Ovary (tissue), 3 donors: ENCODE measurements around the gene EDIL3.

ENCODE experiments used
- EP300 ChIP-seq: sonication (generic); formaldehyde crosslinking; IDR thresholded peaks from one replicate; pipeline ENCODE4 v1.6.1; 2017; ENCODE audit warnings: antibody characterized with exemption
- POLR2A ChIP-seq: fragments of 450-650 bp; IDR thresholded peaks from one replicate; pipeline ENCODE4 v1.6.1; 2017; ENCODE audit warnings: antibody characterized with exemption, mild to moderate bottlenecking, moderate library complexity
- TF ChIP-seq, protein P1 (sequence below), 3 donors: fragments of 450-650 bp in 2 of 3; fragments of 200-600 bp in 1 of 3; IDR thresholded peaks; one replicate each; pipeline versions ENCODE4 v1.5.1 to v1.8.0; 2016 to 2022; ENCODE audit warnings: antibody characterized with exemption in 3 of 3, mild to moderate bottlenecking in 1 of 3
- donor health status: DM: no; HTN: no; CAD: no.

DNA sequence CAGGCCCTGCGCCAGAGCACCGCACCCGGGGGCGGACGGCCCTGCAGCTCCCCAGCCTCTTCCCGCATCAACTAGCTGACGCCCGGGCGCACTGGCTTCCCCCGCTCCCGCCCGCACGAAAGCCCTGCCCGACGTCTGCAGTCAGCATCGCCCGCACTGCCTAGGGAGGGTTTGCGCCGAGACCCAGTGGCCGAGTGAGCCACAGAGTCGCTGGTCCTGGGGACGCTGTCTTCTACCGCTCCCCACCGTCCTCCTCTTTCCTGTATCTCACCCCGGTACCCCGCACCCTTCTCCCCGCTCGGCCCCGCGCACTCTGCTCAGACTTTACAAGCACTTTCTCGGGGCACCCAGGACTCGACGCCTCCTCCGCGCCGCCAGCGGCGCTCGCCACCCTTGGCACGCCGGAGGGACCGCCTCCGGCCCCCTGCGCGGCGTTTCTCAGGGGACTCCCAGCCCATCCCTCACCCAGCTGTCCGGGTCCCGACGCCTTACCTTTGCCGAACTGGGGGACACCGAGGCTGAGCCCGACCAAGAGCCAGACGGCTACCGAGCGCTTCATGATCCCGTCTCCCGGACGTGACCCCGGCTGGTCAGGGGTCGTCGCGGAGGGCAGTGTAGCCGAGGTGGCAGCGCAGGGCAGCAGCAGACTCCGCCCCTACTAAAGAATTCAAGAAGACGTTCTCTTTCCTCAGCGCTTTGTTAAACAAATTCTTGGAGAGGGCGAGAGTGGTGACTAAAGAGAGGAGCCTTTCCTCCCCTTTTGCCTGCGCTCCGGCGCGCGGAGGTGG lies 670 bp downstream of the EDIL3 start:
- TF ChIP-seq, protein P1, sequence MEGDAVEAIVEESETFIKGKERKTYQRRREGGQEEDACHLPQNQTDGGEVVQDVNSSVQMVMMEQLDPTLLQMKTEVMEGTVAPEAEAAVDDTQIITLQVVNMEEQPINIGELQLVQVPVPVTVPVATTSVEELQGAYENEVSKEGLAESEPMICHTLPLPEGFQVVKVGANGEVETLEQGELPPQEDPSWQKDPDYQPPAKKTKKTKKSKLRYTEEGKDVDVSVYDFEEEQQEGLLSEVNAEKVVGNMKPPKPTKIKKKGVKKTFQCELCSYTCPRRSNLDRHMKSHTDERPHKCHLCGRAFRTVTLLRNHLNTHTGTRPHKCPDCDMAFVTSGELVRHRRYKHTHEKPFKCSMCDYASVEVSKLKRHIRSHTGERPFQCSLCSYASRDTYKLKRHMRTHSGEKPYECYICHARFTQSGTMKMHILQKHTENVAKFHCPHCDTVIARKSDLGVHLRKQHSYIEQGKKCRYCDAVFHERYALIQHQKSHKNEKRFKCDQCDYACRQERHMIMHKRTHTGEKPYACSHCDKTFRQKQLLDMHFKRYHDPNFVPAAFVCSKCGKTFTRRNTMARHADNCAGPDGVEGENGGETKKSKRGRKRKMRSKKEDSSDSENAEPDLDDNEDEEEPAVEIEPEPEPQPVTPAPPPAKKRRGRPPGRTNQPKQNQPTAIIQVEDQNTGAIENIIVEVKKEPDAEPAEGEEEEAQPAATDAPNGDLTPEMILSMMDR (IDR thresholded peaks at IDR 0.05), result no peak
- TF ChIP-seq EP300, result no peak
- no peak for TF ChIP-seq POLR2A
